Measurements from ENCODE around the gene PDXK. TPM values are rescaled to one million over a fixed set of nuclear protein-coding genes. Genes with fewer than 3 reads are reported as not detected.
A peak's percentile ranks its signal among the peaks of the same experiment; 100 is the strongest.
"Not testable (repeated sequence)": the region's sequence is repeated elsewhere in the genome, so short reads cannot be mapped to it uniquely, and the experiment has no call there.

Gene PDXK
- total RNA-seq, 1 experiment from 2014 or later: 276 TPM

GRCh38 chr21:43676391-43676790 is 42.5 kb upstream of the PDXK start:
- no peak overlapping the region for H3K4me3 ChIP-seq (ENCODE audit: low read depth, low read length)
- Mint-ChIP-seq H3K27me3 (ENCODE audit: insufficient read depth, unreplicated experiment) (no peaks in the 10 kb centered on the region), H3K36me3 (ENCODE audit: insufficient read depth, unreplicated experiment) (peaks cover 94% of the 10 kb centered on the region), H3K9me3 (ENCODE audit: unreplicated experiment) (no peaks in the 10 kb centered on the region), H3K27ac (ENCODE audit: unreplicated experiment) (no peak overlapping the region), H3K4me1 (ENCODE audit: low read depth, unreplicated experiment) (peaks cover 12% of the 10 kb centered on the region), H3K4me3 (ENCODE audit: unreplicated experiment) (no peak overlapping the region)
- POLR2A ChIA-PET: no interaction called here
- intact Hi-C loops (cut with micrococcal nuclease; ENCODE audit: unreplicated experiment): no loop called here
- DNase-seq: no peak
- no peaks in the 10 kb centered on the region for H3K27me3 ChIP-seq (replicated peaks; ENCODE audit: control insufficient read depth, insufficient read depth, low read length)
- no peaks in the 10 kb centered on the region for H3K9me3 ChIP-seq
- no TSS peak for BruUV-seq (replicated peaks)
- 0 out of 2 replicates have a peak, but pooled peaks cover 2% of the 10 kb centered on the region for H3K36me3 ChIP-seq (ENCODE audit: control insufficient read depth, insufficient read depth, low read length)
- no peaks in the 10 kb centered on the region for H3K4me1 ChIP-seq
- CTCF ChIA-PET: interaction anchor here (0.6 kb wide), 1 partner anchor 190 kb away, joined by 5 read pairs; no protein-coding TSS in a partner anchor
- no peak for TF ChIP-seq CTCF (IDR thresholded peaks at IDR 0.05; ENCODE audit: insufficient read depth in 1 of 2, low read depth in 1 of 2, low read length in 1 of 2, severe bottlenecking in 1 of 2, unreplicated experiment in 1 of 2)

GRCh38 chr21:43679951-43680350 is 39.0 kb upstream of the PDXK start:
- Mint-ChIP-seq H3K27ac (ENCODE audit: unreplicated experiment) (peak overlapping the region; percentile 8), H3K4me1 (ENCODE audit: low read depth, unreplicated experiment) (peaks cover 12% of the 10 kb centered on the region), H3K36me3 (ENCODE audit: insufficient read depth, unreplicated experiment) (peaks cover 94% of the 10 kb centered on the region), H3K9me3 (ENCODE audit: unreplicated experiment) (no peaks in the 10 kb centered on the region), H3K4me3 (ENCODE audit: unreplicated experiment) (no peak overlapping the region), H3K27me3 (ENCODE audit: insufficient read depth, unreplicated experiment) (no peaks in the 10 kb centered on the region)
- no peak for DNase-seq
- ChIA-PET POLR2A (interaction anchor here (0.5 kb wide), 1 partner anchor 103 kb away, joined by 3 read pairs; no protein-coding TSS in a partner anchor), CTCF (no interaction called here)
- BruUV-seq (replicated peaks): no TSS peak
- no peak for TF ChIP-seq CTCF (IDR thresholded peaks at IDR 0.05; ENCODE audit: insufficient read depth in 1 of 2, low read depth in 1 of 2, low read length in 1 of 2, severe bottlenecking in 1 of 2, unreplicated experiment in 1 of 2)
- Histone ChIP-seq H3K36me3 (ENCODE audit: control insufficient read depth, insufficient read depth, low read length) (peaks cover 2% of the 10 kb centered on the region; the same call in 1 of the 2 replicates), H3K4me1 (no peaks in the 10 kb centered on the region), H3K9me3 (no peaks in the 10 kb centered on the region), H3K4me3 (ENCODE audit: low read depth, low read length) (no peak overlapping the region), H3K27me3 (replicated peaks; ENCODE audit: control insufficient read depth, insufficient read depth, low read length) (no peaks in the 10 kb centered on the region)
- intact Hi-C loops (cut with micrococcal nuclease; ENCODE audit: unreplicated experiment): no loop called here

- H3K4me3 ChIP-seq (ENCODE audit: low read depth, low read length); H3K36me3 ChIP-seq (ENCODE audit: control insufficient read depth, insufficient read depth, low read length); H3K4me3 Mint-ChIP-seq (ENCODE audit: unreplicated experiment); H3K27me3 ChIP-seq (replicated peaks; ENCODE audit: control insufficient read depth, insufficient read depth, low read length); H3K27ac Mint-ChIP-seq (ENCODE audit: unreplicated experiment); intact Hi-C loops (cut with micrococcal nuclease; ENCODE audit: unreplicated experiment); H3K4me1 ChIP-seq; BruUV-seq (replicated peaks); H3K9me3 Mint-ChIP-seq (ENCODE audit: unreplicated experiment); H3K9me3 ChIP-seq; CTCF ChIA-PET; DNase-seq; H3K27me3 Mint-ChIP-seq (ENCODE audit: insufficient read depth, unreplicated experiment): not testable (repeated sequence)
- POLR2A ChIA-PET: interaction anchor here (0.6 kb wide), 1 partner anchor 15 kb away, joined by 3 read pairs; no protein-coding TSS in a partner anchor
- H3K36me3 Mint-ChIP-seq (ENCODE audit: insufficient read depth, unreplicated experiment): peaks cover 94% of the 10 kb centered on the region
- peaks cover 12% of the 10 kb centered on the region for H3K4me1 Mint-ChIP-seq (ENCODE audit: low read depth, unreplicated experiment)
These were observed 38.5 kb upstream of the PDXK start for GRCh38 chr21:43680421-43680820.

- Histone ChIP-seq H3K36me3 (ENCODE audit: control insufficient read depth, insufficient read depth, low read length) (peaks cover 1% of the 10 kb centered on the region), H3K4me3 (ENCODE audit: low read depth, low read length) (no peak overlapping the region), H3K27me3 (replicated peaks; ENCODE audit: control insufficient read depth, insufficient read depth, low read length) (no peaks in the 10 kb centered on the region), H3K4me1 (no peaks in the 10 kb centered on the region), H3K9me3 (no peaks in the 10 kb centered on the region)
- Mint-ChIP-seq H3K27me3 (ENCODE audit: insufficient read depth, unreplicated experiment) (no peaks in the 10 kb centered on the region), H3K27ac (ENCODE audit: unreplicated experiment) (no peak overlapping the region), H3K4me3 (ENCODE audit: unreplicated experiment) (no peak overlapping the region), H3K4me1 (ENCODE audit: low read depth, unreplicated experiment) (peaks cover 12% of the 10 kb centered on the region), H3K9me3 (ENCODE audit: unreplicated experiment) (no peaks in the 10 kb centered on the region), H3K36me3 (ENCODE audit: insufficient read depth, unreplicated experiment) (peaks cover 95% of the 10 kb centered on the region)
- CTCF ChIA-PET: no interaction called here
- DNase-seq: no peak
- POLR2A ChIA-PET: no interaction called here
- no TSS peak for BruUV-seq (replicated peaks)
- intact Hi-C loops (cut with micrococcal nuclease; ENCODE audit: unreplicated experiment): no loop called here
- no peak for TF ChIP-seq CTCF (IDR thresholded peaks at IDR 0.05; ENCODE audit: insufficient read depth in 1 of 2, low read depth in 1 of 2, low read length in 1 of 2, severe bottlenecking in 1 of 2, unreplicated experiment in 1 of 2)
These were observed 37.3 kb upstream of the PDXK start for GRCh38 chr21:43681650-43682049.

Measured in Caco-2 (cell line).